AG04450 (cell line): ENCODE measurements around the gene UAP1L1. TPM values are rescaled to one million over a fixed set of nuclear protein-coding genes. Genes with fewer than 3 reads are reported as not detected.

ENCODE experiments used
- CTCF ChIA-PET: fragments of 300-600, 350-600 bp; formaldehyde crosslinking; extraction: SDS; loops from one replicate; lab custom pipeline; 2022; ENCODE audit warnings: antibody characterized with exemption, inconsistent platforms; lab: Charles Lee
- POLR2A ChIA-PET: fragments of 350-600 bp; formaldehyde crosslinking; extraction: SDS; loops from one replicate; lab custom pipeline; 2021; ENCODE audit warnings: antibody characterized with exemption, inconsistent platforms; lab: Yijun Ruan, JAX
- DNase-seq: peaks from one replicate; pipeline ENCODE4 v3.0.0-alpha.2; 2011; ENCODE audit warnings: low read depth, low spot score
- H3K27ac ChIP-seq: one replicate; pipeline ENCODE4 v1.5.1; 2012; ENCODE audit warnings: low read depth, low read length, control low read depth
- H3K27me3 ChIP-seq: one replicate; pipeline ENCODE4 v1.6.0; 2012; ENCODE audit warnings: low read length; ENCODE audit not compliant: control insufficient read depth, insufficient read depth
- H3K4me3 ChIP-seq: 2 replicates; pipeline ENCODE4 v1.5.1; 2011; ENCODE audit warnings: mild to moderate bottlenecking, low read depth, low read length, control low read depth
- H3K9me3 ChIP-seq: 2 replicates; pipeline ENCODE4 v1.5.1; 2012; ENCODE audit warnings: low read length; ENCODE audit not compliant: control insufficient read depth, insufficient read depth
- CTCF ChIP-seq: IDR thresholded peaks from 2 replicates; pipeline ENCODE4 v1.5.1; 2011; ENCODE audit warnings: low read depth, low read length, control low read depth, inconsistent platforms
- polyA plus RNA-seq: library from polyadenylated mRNA; depleted of rRNA; stranded (reverse); fragments of >200 nt; gene quantifications from 2 replicates; pipeline ENCODE4 v1.2.3, GENCODE V29; 2011

UAP1L1 gene
- polyA plus RNA-seq, 1 experiment, result 5.1 TPM

GRCh38 chr9:137076636-137077009 lies 694 bp upstream of the UAP1L1 start:
- no peak for TF ChIP-seq CTCF
- ChIA-PET CTCF (interaction anchor here (1.0 kb wide), 1 partner anchor 9 kb away, joined by 3 read pairs; no protein-coding TSS in a partner anchor), POLR2A (interaction anchor here (0.8 kb wide), 1 partner anchor 10 kb away, joined by 3 read pairs; the partner anchor contains the start of gene MAN1B1)
- no peak overlapping the region for H3K27ac ChIP-seq
- H3K9me3 ChIP-seq, result no peaks in the 10 kb centered on the region; the same call in 1 of the 2 replicates
- DNase-seq, result no peak
- peak overlapping the region; percentile 51; the same call in 1 of the 2 replicates for H3K4me3 ChIP-seq
- H3K27me3 ChIP-seq, result no peaks in the 10 kb centered on the region

- ChIA-PET POLR2A (no interaction called here), CTCF (no interaction called here)
- Histone ChIP-seq H3K4me3 (peak overlapping the region; percentile 73), H3K27ac (no peak overlapping the region), H3K27me3 (no peaks in the 10 kb centered on the region), H3K9me3 (no peaks in the 10 kb centered on the region; the same call in 1 of the 2 replicates)
- DNase-seq, result no peak
- TF ChIP-seq CTCF, result no peak
Observed at GRCh38 chr9:137077758-137078693, 709 bp downstream of the UAP1L1 start.

- no peak for DNase-seq
- Histone ChIP-seq H3K27ac (no peak overlapping the region), H3K27me3 (no peaks in the 10 kb centered on the region), H3K4me3 (peak overlapping the region; percentile 73), H3K9me3 (no peaks in the 10 kb centered on the region; the same call in 1 of the 2 replicates)
- POLR2A ChIA-PET, result no interaction called here
- no peak for TF ChIP-seq CTCF
- CTCF ChIA-PET, result interaction anchor here (1.1 kb wide), 1 partner anchor 15 kb away, joined by 3 read pairs; no protein-coding TSS in a partner anchor
Observed at GRCh38 chr9:137078701-137079400, 1.5 kb downstream of the UAP1L1 start.

- no peaks in the 10 kb centered on the region for H3K27me3 ChIP-seq
- no peaks in the 10 kb centered on the region; the same call in 1 of the 2 replicates for H3K9me3 ChIP-seq
- no peak overlapping the region for H3K4me3 ChIP-seq
- POLR2A ChIA-PET, result no interaction called here
- CTCF ChIA-PET, result interaction anchor here (0.6 to 1.1 kb wide), 2 partner anchors 12 to 16 kb away, joined by 3 read pairs; no protein-coding TSS in a partner anchor
- no peak for DNase-seq
- H3K27ac ChIP-seq, result no peak overlapping the region
- TF ChIP-seq CTCF, result no peak
Observed at GRCh38 chr9:137079401-137079787, 2.1 kb downstream of the UAP1L1 start.
